ENCODE measurements around the gene HSFX1.

HSFX1 gene

DNA sequence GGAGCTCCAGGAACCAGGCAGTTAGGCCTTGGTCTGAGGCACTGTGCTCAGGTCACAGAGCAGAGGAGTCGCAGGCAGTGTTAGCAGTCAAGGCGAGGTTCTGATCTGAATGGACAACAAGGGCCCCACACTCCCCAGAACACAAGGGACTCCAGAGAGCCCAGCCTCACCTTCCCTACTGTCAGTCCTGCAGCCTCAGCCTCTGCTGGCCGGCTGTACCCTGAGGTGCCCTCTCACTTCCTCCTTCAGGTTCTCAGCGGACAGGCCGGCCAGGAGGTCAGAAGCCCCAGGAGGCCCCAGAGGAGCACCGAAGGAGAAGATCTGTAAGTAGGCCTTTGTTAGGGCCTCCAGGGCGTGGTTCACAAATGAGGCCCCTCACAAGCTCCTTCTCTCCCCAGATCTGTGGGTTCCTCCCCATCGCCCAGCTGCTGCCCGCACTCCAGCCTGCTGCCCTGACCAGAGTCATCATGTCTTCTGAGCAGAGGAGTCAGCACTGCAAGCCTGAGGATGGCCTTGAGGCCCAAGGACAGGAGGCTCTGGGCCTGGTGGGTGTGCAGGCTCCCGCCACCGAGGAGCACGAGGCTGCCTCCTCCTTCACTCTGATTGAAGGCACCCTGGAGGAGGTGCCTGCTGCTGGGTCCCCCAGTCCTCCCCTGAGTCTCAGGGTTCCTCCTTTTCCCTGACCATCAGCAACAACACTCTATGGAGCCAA is 34.0 kb downstream of the HSFX1 start:
- DNase-seq, result no peak

DNA sequence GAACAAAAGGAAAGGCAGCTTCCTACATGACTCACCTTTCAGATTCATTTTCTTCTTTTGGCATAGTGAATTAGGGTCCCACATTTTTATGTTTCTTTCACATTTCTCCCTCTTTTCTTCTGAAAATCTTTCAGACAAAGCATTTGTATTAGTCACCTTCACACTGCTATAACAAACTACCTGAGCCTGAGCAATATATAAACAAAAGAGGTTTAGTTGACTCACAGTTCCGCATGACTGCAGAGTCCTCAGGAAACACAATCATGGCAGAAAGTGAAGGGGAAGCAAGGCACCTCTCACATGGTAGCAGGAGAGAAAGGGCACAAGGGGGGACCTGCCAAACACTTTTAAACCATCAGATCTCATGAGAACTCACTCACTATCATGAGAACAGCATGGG is 44.8 kb downstream of the HSFX1 start:
- no peak for DNase-seq

DNA sequence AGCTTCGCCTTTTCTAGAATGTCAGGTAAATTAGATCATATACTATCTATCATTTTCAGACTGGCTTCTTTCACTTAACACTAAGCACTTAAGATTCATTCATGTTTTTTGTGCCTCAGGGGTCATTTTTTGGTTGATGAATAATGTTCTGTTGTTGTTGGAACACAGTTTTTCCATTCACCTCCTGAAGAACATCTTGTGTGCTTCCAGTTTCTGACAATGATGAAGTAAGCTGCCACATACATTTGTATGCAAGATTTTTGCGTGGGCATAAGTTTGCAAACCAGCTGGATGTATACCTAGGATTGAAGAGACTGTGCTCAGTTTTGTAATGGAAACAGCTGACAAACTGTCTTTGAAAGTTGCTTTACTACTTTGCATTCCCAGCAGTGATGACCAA is 45.5 kb downstream of the HSFX1 start:
- no peak for DNase-seq

DNA sequence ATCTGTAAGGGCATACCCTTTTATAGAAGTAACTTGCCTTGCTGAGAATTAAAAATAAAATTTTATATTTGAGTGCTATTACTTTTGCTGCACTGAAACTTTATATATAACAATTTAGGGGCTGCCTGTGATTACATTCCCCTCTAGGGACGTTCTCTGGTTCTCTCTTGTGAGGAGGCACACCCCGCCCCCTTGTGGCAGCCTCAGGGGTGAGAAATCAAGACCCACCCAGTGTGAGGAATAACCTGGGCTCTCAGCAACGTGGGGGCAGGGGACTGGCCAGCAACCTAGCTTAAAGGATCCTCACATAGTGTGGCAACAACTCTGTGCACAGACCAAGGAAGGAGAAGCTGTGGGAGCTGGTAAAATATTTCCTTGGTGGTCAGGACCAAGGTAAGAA is 51.6 kb downstream of the HSFX1 start:
- DNase-seq, result peak; percentile 59

Data from CD4-positive, alpha-beta T cell treated with Interleukin-6 for 4 hours (primary cell).